CD4-positive, alpha-beta T cell treated with Interferon gamma for 1 hour (primary cell): ENCODE results near the gene COL6A1.
"Not testable (repeated sequence)": the region's sequence is repeated elsewhere in the genome, so short reads cannot be mapped to it uniquely, and the experiment has no call there.

Source experiments
- DNase-seq: peaks from one replicate; pipeline ENCODE4 v3.0.0-alpha.2; 2020

The COL6A1 gene

DNA sequence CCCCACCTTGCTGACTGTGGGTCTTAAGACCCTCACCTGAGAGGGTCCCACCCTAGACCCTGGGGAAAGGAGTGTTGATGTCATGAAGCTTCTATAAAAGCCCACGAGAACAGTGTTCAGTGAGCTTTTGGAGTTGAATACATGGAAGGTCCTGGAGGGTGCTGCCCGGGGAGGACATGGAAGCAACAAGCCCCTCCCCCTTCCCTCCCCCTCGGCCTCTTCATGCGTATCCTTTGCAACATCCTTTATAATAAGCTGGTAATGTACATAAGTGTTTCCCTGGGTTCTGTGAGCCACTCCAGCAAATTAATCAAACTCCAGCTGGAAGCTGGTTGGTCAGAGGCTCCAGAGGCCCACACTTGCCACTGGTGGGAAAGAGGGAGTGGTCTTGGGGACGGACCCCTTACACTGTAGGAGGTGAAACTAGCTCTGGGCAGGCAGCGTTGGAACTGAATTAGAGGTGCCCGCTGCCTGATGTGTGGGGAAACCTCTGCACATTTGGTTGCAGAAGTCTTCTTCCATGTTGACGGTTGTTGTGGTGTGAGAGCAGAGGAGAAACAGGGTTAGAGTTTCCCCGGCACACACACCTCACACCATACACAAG is 14.7 kb upstream of the COL6A1 start:
- no peak for DNase-seq

DNA sequence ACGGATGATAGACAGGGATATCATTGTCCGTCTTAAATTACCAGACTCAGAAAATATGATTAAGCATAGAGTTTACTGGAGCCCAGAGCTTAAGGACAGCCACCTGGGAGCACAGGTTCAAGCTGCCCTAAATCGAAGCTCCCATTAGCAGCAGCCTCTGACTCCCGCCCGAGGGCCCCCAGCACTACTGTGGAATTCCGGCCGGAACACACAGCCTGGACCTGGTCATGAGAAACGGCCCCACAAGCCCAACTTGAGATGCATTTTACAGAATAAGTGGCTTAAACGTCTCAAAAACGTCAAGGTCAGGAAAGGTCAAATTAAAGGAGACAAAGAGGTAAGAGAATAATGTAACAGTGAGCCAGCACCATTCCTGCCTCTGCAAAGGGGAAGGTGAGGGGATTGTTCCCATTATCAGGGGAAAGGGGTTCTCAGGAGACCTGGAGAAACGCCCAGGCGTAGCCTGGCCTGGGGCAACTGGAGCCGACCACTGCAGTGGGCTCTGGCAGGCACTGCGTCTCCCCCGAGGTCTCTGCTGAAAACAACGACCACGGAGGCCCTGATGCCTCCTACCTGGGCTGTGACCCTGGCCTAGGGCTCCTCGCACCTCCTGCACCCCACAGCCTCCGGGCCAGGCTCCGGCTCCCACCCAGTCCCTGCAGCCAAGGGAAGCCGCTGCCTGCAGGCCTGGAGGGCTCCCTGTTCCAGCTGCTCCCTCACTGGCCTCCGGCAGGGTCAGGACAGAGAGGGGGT is 11.5 kb upstream of the COL6A1 start:
- no peak for DNase-seq

- peak; percentile 21 for DNase-seq
These were observed 10.6 kb upstream of the COL6A1 start for GRCh38 chr21:45970674-45971615.

GRCh38 chr21:45971616-45972352 is 9.8 kb upstream of the COL6A1 start:
- DNase-seq, result no peak

GRCh38 chr21:45972353-45972715 is 9.2 kb upstream of the COL6A1 start:
- DNase-seq, result no peak

DNA sequence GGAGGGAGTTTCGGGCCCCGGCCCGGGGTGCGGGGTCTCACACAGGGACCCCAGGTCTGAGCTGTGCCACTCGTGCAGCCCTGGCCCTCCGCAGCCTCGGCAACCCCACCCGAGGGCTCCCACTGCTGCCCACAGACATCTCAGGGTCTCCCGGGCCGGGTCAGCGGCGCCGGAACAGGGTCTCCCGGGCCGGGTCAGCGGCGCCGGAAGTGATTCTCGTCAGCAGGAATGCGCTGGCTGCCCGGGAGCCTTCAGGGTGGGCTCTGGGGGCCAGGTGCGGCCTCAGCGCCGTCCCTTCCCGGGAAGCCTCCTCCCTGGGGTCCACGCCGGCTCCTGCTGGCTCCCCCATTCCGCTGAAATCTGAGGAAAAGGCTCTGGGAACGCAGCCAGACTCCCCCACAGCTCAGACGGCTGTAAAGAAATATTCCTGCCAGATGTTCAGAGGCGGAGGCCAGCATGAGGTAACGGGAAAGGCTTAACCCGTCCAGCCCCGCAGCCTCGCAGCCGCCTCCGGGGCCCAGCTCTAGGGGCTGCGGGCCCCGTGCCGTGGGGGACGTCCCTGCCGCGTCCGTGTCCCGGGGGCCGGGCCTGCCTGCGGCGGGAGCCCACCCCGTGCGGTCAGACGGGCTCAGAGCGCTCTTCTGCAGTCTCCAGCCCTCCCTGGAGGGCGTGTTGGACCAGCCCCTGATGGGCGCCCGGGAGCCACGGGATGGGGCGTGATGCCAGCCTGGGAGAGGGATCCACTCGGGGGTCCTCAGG is 8.7 kb upstream of the COL6A1 start:
- DNase-seq, result no peak

DNA sequence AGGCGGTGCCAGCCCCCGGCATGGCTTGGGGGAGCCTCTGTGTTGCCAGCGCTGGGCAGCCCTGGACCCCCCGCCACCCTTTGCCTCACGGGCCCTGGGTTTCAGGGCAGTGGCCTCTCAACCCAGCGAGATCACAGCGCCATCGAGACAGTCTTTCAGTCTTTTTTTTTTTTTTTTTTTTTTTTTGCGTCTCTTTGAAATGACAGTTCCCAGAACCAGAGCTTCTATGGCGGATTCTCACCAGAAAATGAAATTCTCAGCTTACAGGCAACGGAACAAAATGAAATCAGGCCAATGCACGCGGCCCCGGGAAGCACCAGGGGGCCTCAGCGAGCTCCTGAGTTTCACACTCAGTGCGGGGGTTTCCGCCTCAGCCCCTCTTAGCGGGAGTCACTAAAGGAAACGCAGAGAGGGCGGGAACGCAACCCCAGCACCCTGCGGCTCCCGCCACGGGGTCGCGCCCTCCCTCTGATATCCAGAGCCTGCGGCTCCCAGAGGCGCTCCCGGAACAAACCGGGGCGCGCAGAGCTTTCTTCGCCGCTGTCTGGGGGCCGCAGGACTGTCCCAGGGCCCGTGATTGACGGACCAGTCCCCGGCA is 8.0 kb upstream of the COL6A1 start:
- DNase-seq, result peak; percentile 77

GRCh38 chr21:45974073-45975019 is 7.2 kb upstream of the COL6A1 start:
- DNase-seq, result no peak

- no peak for DNase-seq
These were observed 6.4 kb upstream of the COL6A1 start for GRCh38 chr21:45975020-45975666.

DNA sequence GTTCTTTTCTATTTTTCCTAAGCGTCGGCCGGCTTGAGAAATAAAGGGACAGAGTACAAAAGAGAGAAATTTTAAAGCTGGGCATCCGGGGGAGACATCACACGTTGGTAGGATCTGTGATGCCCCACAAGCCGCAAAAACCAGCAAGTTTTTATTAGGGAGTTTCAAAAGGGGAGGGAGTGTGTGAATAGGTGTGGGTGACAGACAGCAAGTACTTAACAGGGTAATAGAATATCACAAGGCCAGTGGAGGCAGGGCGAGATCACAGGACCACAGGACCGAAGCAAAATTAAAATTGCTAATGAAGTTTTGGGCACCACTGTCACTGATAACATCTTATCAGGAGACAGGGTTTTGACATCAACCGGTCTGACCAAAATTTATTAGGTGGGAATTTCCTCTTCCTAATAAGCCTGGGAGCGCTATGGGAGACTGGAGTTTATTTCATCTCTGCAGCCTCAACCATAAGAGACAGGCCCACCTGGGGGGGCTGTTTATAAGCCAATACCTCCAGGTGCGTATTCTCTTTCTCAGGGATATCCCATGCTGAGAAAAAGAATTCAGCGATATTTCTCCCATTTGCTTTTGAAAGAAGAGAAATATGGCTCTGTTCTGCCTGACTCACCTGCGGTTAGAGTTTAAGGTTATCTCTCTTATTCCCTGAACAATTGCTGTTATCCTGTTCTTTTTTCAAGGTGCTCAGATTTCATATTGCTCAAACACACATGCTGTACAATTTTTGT is 5.7 kb upstream of the COL6A1 start:
- not testable (repeated sequence) for DNase-seq

- no peak for DNase-seq
These were observed 4.8 kb upstream of the COL6A1 start for GRCh38 chr21:45976701-45977311.

DNA sequence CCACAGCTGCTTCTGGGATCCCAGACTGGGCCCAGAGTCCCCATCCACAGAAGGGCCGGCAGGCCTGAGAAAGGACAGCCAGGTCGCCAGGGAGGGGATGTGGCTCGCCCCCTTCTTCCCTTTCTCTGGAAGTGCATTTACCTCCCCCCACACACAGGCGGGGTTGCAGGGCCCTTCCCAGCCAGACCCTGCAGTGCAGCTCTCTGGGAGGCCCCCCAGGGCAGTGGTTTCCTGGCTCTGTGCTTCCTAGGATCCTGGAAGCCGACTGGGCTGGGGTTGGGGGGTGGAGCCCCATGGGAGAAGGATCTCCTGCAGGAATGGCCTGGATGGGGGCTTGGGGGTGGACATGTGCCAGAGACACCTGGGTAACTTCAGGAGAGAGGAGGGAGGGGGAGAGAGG is 4.2 kb upstream of the COL6A1 start:
- no peak for DNase-seq

DNA sequence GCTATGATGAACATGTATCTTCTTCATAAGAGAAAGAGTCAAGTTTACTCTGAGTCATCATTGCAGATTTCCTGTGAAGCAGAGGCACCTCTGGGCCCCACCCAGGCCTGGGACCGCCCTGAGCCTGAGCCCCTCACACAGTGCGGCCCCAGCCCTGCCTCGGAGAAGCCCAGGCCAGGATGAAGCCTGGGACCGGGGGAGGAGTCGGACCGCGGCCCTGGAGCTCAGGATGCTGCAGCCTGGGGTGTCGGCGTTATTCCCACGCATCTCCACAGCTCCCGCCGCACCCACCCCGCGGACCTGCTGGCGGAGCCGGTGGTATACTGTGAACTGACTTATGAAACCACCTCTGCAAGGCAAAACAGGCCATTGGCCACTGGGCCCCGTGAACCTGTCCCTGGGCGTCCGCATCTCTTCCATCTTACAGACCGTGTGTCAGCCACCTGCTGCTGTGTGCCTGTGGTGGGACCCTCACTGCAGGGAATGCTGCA is 2.4 kb upstream of the COL6A1 start:
- no peak for DNase-seq

DNA sequence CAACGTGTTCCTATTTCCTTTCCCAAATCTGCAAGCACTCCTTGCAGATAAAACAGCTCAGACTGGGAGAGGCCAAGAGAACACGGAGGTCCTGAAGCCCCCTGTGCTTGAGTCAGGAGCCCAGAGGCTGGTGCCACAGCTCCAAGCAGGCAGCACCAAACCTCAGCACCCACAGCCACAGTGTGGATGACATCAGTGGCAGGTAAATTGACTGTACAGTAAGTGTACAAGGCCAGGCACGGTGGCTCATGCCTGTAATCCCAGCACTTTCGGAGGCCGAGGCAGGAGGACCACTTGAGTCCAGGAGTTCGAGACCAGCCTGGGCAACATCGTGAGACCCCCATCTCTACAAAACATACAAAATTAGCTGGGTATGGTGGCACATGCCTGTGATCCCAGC is 1.9 kb upstream of the COL6A1 start:
- DNase-seq, result no peak

GRCh38 chr21:45980271-45980670 is 1.3 kb upstream of the COL6A1 start:
- no peak for DNase-seq

DNA sequence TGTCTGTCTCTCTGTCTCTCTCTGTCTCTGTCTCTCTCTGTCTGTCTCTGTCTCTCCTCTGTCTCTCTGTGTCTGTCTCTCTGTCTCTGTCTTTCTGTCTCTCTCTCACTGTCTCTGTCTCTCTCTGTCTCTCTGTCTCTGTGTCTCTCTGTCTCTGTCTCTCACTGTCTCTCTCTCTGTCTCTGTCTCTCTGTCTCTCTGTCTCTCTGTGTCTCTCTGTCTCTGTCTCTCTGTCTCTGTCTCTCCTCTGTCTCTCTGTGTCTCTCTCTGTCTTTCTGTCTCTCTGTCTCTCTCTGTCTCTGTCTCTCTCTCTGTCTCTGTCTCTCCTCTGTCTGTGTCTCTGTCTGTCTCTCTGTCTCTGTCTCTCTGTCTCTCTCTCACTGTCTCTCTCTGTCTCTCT is 873 bp upstream of the COL6A1 start:
- no peak for DNase-seq

DNA sequence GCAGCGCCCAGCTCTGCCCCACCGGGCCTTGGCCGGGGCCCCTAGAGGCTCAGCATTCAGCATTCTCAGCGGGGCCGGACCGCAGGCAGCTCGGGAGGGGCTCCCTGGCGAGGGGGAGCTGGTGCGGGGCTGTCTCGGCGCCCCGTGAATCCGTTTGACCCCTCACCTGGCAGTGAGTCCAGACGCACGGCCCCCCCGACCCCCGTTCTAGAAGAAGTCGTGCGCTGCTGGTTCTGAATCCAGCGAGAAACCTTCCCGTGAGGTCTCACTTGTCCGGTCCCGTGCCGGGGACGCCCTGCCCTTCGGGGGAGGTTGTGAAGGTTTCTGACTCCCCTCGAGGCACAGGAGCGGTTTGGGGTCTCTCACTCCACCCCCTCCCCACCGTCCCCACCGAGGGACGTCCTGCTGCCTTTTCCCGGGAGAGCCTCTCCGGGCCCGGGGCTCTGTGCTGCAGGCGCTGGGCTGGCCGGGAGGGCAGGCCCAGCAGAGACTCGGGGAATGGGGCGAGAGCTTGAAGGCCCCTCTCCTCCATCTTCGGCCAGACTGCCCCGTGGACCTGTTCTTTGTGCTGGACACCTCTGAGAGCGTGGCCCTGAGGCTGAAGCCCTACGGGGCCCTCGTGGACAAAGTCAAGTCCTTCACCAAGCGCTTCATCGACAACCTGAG is 655 bp downstream of the COL6A1 start:
- DNase-seq, result no peak
